ENCODE results near the gene SBNO1. TPM values are rescaled to one million over a fixed set of nuclear protein-coding genes. Genes with fewer than 3 reads are reported as not detected.

Gene SBNO1
- total RNA-seq, 1 experiment from 2014 or later = 43.8 TPM

GRCh38 chr12:123267335-123267920 lies 97.2 kb downstream of the SBNO1 start:
- TF ChIP-seq EZH2phosphoT487 (IDR thresholded peaks at IDR 0.05; ENCODE audit: borderline replicate concordance) (no peak), ATF3 (IDR thresholded peaks at IDR 0.05) (no peak), JUND (IDR thresholded peaks at IDR 0.05) (no peak), ELF1 (IDR thresholded peaks at IDR 0.05; ENCODE audit: borderline replicate concordance, low read depth) (no peak), EGR1 (IDR thresholded peaks at IDR 0.05; ENCODE audit: low read depth) (no peak), POLR2A (IDR thresholded peaks at IDR 0.05; ENCODE audit: borderline replicate concordance, extremely low read depth, insufficient read depth, insufficient read length) (no peak), ZBTB33 (IDR thresholded peaks at IDR 0.05; ENCODE audit: extremely low read depth, insufficient replicate concordance, low read length) (no peak), EZH2 (IDR thresholded peaks at IDR 0.05) (no peak), SRF (IDR thresholded peaks at IDR 0.05; ENCODE audit: low read depth) (no peak)
- Histone ChIP-seq H2AFZ (ENCODE audit: low read depth, low read length, poor library complexity, severe bottlenecking) (no peak overlapping the region), H4K20me1 (ENCODE audit: insufficient read depth) (no peaks in the 10 kb centered on the region), H3K27me3 (ENCODE audit: insufficient read depth, low read length) (no peaks in the 10 kb centered on the region), H3K27ac (ENCODE audit: low read depth, low read length) (no peak overlapping the region), H3K79me2 (ENCODE audit: insufficient read depth, low read length) (peaks cover 58% of the 10 kb centered on the region), H3K36me3 (ENCODE audit: control insufficient read depth in 1 of 2, insufficient read depth in 2 of 2, low read length in 2 of 2) (peaks cover 11 to 19% of the 10 kb centered on the region in 2 experiments; a peak in 3 of 4 replicates), H3K4me2 (ENCODE audit: low read length) (no peak overlapping the region), H3K9ac (ENCODE audit: low read length) (no peak overlapping the region), H3K4me1 (ENCODE audit: control insufficient read depth in 1 of 2, insufficient read depth in 2 of 2, low read length in 2 of 2) (peaks cover 3 to 15% of the 10 kb centered on the region in 2 experiments; a peak in 2 of 4 replicates), H3K4me3 (replicated peaks in 1 of 2; ENCODE audit: low read depth in 1 of 2, low read length in 2 of 2) (no peak overlapping the region), H3K9me2 (ENCODE audit: insufficient read depth) (no peaks in the 10 kb centered on the region), H3K9me3 (ENCODE audit: control insufficient read depth in 1 of 2, insufficient read depth in 1 of 2, low read depth in 1 of 2, low read length in 2 of 2) (no peaks in the 10 kb centered on the region)
- DNase-seq (ENCODE audit: low read depth, low spot score) = no peak
- no TSS peak for BruUV-seq (replicated peaks)
- RAD21 ChIA-PET (ENCODE audit: low non-redundant PET in 1 of 2, low total read pairs in 2 of 2, uncharacterized antibody in 2 of 2, unreplicated experiment in 2 of 2) = no interaction called here
- POLR2A ChIA-PET = no interaction called here
- no peak for ATAC-seq
- CTCF ChIA-PET = no interaction called here
- intact Hi-C loops (cut with micrococcal nuclease) = no loop called here

Measured in HCT116 (cell line).